NT2/D1 (cell line): ENCODE measurements around the gene ARHGAP24.

Experiments used
- YY1 ChIP-seq: IDR thresholded peaks from 2 replicates; pipeline ENCODE4 v1.6.1; 2011; ENCODE audit not compliant: insufficient read length, insufficient read depth
- ZNF274 ChIP-seq: IDR thresholded peaks from 2 replicates; pipeline ENCODE4 v1.6.1; 2011; ENCODE audit warnings: mild to moderate bottlenecking, low read depth, low read length

- no peak for TF ChIP-seq ZNF274
- no peak for TF ChIP-seq YY1
These were observed 25.3 kb downstream of the ARHGAP24 start for GRCh38 chr4:85500110-85500867.
